Measurements from ENCODE around the gene PNLIPRP3.
A peak's percentile ranks its signal among the peaks of the same experiment; 100 is the strongest.

Gene PNLIPRP3

DNA sequence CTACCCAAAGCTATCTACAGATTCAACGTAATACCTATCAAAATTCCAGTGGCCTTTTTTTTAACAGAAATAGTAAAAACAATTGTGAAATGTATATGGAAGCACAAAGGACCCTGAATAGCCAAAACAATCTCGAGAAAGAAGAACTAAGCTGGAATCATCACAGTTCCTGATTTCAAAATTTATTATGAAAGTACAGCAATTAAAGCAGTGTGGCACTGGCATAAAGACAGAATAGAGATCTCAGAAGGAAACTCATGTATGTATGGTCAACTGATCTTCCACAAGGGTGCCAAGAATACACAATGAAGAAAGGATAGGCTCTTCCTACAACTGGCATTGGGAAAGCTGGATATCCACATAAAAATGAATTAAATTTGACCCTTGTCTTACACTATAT is 23.2 kb downstream of the PNLIPRP3 start:
- DNase-seq (ENCODE audit: low spot score) = no peak

DNA sequence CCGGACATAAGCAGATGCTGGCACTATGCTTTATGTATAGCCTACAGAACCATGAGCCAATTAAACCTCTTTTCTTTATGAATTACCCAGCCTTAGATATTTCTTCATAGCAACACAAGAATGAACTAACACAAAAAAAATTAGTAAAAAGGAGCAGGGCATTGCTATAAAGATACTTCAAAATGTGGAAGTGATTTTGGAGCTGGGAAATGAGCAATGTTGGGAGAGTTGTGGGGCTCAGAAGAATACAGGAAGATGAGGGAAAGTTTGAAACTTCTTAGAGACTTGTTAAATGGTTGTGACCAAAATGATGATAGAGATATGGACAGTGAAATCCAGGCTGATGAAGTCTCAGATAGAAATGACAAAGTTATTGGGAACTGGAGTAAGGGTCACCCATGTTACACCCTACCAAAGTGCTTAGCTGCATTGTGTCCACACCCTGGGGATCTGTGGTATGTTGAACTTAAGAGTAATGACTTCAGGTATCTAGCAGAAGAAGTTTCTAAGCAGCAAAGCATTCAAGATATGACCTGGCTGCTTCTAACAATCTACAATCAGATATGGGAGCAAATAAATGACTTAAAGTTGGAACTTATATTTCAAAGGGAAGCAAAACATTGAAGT is 24.2 kb downstream of the PNLIPRP3 start:
- no peak for DNase-seq (ENCODE audit: low spot score)

DNA sequence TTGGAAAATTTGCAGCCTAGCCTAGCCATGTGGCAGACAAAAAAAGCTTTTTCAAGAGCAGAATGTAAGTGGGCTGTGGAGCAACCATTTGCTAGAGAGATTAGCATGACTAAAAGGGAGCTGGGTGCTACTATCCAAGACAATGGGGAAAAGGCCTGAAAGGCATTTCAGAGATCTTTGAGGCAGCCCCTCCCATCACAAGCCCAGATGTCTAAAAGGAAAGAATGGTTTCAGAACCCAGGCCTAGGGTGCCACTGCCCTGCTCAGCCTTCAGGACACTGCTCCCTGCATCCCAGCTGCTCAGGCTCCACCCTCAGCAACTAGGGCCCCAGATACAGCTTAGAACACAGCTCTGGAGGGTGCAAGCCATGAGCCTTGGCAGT is 24.7 kb downstream of the PNLIPRP3 start:
- no peak for DNase-seq (ENCODE audit: low spot score)

DNA sequence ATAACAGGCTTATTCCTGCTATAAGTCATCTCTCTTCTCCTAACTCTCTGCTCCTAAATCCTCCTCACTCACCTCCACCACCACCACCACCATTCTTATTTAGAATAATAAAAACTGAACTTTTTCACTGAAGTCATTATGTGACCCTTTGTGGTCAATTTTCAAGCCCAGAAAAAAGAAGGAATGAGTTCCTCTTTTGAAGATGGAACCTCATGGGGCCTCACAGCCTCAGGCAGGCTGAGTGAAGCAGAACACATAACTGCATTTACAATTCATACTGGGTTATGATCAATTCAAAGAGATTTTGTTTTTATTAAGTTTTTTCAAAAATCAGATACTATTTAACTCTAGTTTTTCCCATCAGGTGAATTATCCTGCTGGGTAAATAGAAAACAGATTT is 29.8 kb downstream of the PNLIPRP3 start:
- no peak for DNase-seq (ENCODE audit: low spot score)

DNA sequence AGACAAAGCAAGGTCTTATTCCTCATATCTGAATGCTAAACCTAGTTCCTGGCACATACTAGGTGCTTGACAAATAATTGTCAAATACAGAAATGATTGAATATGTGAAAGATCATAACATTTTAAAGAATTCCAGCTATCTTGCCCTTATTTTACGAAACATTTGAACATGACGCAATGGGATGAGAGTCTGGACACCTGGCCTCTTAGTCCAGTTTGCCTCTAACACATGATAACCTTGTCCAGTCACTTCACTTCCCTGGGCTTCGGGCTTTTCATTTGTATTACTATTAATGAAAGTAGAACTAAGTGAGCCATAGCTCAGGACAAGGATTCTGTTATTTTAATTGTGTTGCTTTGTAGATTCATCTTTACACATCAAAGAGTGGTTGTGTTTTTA is 32.6 kb downstream of the PNLIPRP3 start:
- DNase-seq (ENCODE audit: low spot score) = no peak

DNA sequence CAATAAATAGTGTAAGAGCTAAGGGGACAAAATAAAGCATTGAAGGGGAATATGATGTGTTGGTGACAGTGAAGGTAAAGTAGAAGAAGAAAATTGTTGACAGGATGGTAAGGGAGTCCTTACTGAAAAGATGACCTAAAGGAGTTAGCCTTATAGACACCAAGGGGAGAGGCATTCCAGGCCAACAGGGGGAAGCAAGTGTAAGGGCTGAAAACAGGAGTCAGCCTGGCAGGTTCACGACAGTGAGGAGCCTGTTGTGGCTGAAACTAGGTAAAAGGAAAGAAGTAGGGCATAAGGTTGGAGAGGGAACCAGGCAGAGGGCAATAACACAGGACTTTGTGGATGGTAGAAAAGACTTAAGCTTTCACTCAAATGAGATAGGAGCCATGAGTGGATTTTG is 34.0 kb downstream of the PNLIPRP3 start:
- no peak for DNase-seq (ENCODE audit: low spot score)

DNA sequence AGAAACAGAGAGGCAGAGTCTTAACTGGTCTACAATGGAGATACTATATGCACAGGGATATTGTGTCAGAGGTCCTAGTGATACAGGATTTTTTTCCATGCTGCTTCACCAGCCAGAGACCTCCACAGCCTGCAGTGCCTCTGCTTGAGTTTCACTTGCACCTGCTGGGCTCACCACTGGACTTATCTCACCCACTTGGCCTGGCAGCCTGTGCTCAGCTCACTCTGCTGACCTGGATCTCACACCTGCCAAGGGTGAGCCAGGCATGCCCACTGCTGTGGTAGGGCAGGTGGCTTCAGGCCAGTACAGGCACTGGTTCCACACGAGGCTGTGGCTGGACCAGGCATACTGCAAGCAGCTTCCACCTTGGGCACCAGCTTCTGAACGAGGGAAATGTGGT is 36.6 kb downstream of the PNLIPRP3 start:
- no peak for DNase-seq (ENCODE audit: low spot score)

DNA sequence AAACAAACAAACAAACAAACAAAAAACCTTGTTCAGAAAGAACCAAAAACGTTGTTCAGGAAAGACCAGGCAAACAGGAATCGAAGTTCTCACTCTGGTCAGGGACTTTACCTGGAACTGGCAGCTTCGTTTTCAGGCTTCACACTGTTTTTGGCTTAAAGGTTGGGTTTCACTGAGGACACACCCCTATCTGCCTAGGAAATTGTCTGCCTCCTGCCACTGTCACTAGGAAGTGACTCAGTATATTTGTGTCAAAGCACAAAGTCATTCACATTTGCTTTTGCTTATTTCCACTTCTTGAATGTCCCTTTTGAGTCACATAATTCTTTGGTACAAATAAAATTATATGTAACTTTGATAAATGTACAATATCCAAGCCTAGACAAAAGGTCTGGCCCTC is 37.9 kb downstream of the PNLIPRP3 start:
- DNase-seq (ENCODE audit: low spot score) = no peak

DNA sequence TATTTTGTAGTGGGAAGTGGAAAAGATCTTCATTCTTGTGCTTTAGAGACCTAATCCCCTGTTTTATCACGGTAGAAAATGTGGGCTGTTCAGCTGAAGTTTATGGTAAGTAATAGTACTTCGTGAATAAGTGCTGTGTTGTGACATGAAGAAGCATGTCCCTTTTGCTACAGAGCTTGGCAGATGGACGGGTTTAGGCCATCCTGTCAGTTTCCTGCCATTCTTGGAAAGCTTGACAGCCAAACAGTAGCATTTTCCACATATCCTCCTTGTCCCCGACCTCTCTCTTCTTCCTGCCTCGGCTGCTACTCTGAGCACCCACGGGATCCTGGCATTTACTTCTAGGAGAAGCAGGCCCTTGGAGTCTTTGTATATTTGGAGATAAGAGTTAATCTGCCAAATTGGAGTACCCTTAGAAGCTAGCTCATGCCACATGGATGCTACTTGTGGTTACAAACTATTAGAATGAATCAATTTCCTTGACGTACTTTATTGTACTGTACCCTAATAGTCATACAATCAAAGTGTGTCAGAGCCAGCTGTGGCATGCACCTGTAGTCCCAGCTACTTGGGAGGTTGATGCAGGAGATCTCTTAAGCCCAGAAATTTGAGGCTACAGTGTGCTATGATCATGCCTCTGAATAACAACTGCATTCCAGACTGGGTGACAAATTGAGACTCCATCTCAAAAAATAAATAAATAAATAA is 39.2 kb downstream of the PNLIPRP3 start:
- DNase-seq (ENCODE audit: low spot score) = no peak

DNA sequence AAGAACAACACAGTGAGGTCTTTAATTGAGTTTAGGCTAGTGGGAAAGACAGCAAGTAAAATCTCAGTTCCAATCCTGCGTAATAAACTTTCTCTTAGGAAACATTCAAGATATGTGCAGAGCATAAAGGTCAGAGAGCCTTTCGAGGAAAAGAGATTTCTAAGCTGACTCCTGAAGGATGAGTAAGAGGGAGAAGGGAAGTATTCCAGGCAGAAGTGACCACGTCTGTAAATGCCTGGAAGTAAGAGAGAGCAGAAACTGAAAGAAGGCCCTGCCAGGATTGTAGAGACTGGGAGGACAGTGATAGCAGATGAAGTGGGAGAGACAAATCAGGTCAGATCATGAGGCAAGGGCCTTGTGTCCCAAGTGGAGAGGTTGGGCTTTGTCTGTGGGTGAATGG is 41.8 kb downstream of the PNLIPRP3 start:
- no peak for DNase-seq (ENCODE audit: low spot score)

DNA sequence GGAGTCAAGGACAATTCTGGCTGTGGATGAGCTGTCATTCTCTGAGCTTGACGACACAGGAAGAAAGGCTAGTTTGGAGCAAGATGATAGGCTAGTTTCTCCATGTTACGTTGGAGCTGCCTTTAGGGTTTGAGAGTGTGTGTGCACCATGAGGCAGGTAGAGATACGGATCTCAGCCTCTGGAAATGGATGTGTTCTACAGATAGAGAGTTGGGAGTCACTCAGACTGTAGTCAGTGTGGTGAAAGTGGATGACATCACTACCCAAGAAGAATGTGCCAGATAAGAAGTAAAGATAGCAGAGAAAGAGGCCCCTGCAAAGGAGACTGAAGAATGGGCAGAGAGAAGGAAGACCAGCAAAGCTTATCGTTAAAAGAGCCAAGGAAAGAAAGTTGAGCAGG is 42.4 kb downstream of the PNLIPRP3 start:
- DNase-seq (ENCODE audit: low spot score) = no peak

DNA sequence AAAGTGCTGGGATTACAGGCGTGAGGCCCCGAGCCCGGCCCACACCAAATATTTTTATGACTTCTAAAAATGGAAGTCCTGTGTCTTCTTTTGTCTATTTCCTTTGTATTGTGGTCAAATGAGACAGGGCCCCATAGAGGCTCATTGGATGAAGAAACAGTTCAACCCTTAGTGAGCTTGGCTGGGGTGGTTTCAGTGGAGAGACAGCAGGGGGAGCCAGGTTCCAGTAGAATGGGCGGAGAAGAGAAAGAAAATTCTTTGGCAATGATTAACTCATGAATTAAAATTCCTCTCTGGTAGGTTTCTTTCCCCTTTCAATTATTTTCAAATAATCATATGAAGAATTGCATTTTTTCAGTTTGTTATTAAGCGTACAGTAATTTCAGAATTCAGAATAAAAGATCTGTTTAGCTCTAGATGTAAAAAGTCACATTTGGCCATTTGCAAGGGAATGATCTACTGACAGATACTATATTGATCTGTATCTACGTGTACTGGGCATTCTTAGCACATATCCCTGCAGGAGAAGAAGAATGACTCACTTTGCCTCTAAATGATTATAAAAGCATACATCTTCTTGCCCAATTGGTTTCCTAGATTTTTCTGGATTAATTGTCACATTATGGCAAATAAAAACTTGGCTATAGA is 43.2 kb downstream of the PNLIPRP3 start:
- DNase-seq (ENCODE audit: low spot score) = no peak

DNA sequence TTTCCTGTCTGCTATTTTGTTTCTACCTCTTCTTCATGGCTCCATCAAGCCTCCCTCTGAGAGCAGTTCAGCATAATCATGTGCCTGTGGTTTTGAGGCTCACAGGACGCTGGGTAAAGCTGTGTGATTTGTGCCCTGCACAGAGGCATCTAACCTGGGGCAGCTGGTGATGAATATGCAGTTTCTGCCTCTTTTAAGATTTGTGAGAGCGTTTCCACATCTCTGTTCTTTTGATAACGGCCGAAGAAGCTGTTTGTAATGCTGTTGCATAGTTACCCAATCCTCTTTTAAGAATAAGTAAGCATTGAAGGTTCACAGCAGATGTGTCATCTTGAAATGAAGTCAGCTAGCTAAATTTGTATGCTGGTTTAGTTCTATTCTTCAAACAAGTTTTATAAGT is 45.2 kb downstream of the PNLIPRP3 start:
- DNase-seq (ENCODE audit: low spot score) = no peak

DNA sequence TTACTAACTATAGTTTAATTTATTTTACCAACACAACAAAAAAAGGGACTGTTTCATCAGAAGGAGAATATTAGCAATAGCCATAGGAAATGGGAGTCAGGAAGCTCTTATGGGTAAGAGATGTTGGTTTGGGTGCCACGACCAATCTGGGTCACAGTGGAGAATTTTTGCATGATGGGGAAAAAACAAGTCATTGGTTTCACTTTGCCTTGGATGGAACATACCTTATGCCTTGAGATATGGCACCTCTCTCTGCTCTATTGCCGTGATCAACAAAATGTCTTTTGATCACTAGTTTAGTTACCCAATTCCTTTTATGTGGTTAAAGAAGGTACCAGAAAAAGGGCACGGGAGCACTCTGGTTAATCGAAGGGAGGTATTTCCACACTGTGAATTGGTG is 48.2 kb downstream of the PNLIPRP3 start:
- DNase-seq (ENCODE audit: low spot score) = no peak

DNA sequence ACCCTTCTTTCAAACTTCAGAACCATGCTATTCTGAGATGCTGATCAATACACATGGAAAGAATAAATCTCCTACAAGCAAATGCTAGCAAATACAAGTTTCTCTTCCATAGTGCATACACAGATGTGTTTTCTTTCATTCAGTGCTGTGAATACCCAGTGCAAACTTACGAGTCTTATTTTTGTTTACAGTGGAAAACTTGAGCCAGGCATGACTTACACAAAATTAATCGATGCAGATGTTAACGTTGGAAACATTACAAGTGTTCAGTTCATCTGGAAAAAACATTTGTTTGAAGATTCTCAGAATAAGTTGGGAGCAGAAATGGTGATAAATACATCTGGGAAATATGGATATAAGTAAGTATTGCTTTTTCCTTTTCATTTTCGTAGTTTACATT is 48.8 kb downstream of the PNLIPRP3 start:
- DNase-seq (ENCODE audit: low spot score) = no peak

DNA sequence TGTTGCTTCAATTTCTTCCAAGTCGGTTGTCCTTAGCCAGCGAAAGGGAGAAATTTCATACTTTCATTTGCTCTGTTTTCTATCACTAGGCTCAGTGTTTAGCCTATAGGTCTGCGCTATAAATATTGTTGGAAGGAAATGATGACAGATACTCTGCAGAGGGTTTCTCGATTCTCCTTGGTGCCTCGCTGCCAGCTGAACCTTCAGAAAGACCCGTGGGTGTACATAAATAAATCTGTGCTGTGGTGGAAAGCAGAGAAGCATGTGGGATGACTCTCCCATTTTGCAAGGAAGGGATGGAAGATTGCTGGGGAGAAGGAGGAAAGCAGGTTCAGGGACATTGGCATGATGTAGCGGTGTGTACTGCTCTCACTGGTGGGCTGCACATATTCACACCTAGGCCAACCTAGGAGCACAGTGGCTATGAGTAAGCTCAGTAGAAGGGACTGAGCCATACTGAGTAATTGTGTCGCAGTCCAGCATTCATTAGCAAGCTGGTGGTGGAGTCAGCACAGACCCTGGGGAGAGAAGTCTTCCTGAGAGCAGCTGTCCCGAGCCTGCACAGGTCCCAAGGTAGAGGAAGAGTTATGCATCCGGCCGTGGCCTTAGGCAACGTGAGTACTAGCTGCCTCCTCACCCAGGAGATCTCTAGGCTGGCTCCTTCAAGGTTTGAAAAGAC is 50.5 kb downstream of the PNLIPRP3 start:
- no peak for DNase-seq (ENCODE audit: low spot score)

DNA sequence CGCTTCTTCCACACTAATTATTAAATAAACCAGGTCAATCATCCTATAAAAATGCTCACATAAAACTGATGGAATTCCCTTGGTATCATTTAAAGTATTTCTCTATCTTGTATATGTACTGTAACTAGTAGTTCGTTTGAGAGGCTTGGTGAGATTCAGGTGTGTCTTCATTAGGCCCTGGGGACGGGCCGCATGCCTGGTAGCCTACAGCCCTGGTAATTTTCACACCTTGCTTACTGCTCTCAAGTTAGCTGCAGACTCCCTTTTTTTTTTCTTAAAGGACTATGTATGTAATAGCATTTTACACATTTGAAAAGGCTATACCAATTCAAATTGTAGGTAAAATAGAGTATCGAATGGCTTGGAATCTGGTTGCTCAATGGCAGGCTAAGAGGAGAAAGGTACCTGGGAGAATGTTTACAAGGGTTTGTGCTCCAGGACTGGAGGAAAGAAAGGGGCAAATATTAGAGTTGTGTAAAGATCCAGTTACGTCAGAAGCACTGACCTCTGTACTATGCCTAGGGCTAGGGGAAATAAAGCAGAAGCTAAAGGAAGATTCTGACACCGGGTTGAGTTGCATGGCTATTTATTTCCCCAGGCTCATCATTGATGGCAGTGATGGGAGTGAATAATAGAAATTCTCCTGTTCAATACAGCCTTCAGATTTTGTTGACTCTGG is 59.3 kb downstream of the PNLIPRP3 start:
- DNase-seq (ENCODE audit: low spot score) = no peak

DNA sequence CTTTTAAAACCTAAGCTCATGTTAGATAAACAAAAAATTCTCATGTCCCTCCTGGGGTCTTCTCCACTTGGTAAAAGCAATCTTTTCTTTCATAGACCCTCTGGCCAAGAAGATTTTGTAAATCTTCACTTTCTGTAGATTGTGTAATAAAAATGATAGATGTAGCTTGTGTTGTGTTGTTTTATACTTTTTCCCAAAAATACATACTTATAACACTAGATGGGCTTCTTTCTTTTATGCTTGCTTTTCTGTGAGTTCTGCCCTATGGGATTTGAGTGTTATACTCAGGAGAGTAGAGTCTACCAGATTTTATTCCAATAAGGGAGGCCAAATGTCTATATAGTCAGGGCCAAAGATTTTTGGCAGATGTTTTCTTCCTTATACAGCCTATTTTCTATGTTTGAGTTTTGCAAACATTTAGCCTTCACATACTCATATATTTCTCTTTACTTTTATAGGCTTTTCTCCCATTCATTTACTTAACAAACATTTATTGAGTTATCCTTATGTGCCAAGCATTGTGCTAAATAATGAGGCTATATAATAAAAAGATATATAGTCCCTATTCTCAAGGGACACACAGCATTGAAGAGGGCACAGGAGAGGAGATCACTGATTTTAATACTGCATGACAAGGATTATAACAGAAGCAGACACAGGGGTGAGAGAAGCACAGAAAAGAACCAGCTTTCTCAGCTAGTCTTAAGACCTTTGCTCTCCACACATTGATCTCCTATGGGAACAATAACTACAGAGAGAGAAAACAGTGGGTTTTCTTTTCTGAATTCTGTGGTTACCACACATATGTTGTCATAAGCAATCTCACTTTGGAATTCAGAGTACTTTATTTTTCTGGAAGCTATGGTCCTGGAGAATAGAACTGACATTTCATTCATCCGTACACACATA is 60.1 kb downstream of the PNLIPRP3 start:
- no peak for DNase-seq (ENCODE audit: low spot score)

DNA sequence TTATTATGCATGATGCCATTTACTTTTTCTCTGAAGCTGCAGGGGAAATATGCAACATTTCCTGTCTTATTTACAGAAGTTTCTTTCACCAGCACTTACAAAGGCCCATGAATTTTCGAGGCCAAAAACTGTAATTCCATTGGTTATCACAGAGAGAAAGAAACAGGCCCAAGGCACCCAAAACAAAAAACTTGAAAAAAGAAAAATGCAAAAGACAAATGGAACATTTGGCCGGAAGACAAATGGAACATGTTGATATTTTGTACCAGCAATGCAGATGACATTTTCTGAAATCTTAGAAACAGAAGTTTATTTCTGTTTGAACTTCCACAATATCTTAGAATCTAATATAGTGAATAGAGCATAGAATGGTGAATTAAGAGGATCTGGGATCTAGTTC is 61.8 kb downstream of the PNLIPRP3 start:
- no peak for DNase-seq (ENCODE audit: low spot score)

DNA sequence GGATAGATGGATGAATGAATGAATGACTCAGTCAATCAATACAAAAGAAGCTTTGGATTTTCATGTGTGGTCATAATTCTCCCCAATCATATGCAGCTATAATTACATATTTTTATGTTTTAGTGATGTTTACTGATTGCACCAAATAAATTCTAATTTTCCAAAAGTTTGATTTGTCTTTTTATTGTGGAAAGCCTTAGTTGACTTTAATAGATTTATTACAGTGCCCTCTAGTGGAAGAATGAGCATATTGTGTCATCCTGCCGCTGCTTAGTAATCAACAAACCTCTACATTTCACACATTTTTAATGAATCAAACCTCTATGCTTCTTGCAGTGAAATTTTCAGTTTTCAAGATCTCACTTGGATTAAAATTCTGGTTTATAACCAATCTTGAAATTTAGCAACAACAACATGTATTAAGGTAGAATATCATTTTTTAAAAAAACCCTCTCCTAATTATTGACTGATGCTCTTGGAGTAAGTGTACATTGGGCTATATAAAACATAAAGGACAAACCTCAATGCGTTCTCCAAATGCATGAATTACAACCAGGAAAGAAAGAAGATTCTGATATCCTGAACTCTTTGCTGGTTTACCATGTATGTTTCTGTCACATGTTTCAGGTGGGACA is 62.5 kb downstream of the PNLIPRP3 start:
- DNase-seq (ENCODE audit: low spot score) = peak; percentile 23

DNA sequence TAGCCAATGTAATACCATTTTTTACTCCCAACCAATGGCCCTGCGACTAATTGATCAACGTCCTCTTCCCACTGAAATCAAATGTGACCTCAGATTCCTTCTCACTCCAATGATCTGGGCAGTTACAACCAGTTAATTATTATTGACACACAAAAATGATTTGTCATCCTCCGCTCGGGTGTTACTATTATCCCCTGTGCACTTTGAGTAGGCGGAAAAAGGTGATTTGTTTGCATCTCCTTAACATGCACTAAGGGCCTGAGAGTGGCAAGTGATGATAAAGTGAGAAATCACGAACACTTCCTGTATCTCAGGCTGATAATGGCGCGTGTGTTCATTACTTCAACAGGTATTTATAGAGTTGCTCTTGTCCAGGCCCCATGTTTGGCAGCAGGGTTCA is 77.1 kb downstream of the PNLIPRP3 start:
- DNase-seq (ENCODE audit: low spot score) = no peak
